NCI-H82 treated with DMSO at 0.1 percent for 48 hours (cell line): Measurements from ENCODE around the gene ADAM12.

ENCODE experiments used
- DNase-seq: peaks from one replicate; lab custom pipeline; 2025; ENCODE audit not compliant: unreplicated experiment; lab: John Stamatoyannopoulos, UW

The ADAM12 gene, protein sequence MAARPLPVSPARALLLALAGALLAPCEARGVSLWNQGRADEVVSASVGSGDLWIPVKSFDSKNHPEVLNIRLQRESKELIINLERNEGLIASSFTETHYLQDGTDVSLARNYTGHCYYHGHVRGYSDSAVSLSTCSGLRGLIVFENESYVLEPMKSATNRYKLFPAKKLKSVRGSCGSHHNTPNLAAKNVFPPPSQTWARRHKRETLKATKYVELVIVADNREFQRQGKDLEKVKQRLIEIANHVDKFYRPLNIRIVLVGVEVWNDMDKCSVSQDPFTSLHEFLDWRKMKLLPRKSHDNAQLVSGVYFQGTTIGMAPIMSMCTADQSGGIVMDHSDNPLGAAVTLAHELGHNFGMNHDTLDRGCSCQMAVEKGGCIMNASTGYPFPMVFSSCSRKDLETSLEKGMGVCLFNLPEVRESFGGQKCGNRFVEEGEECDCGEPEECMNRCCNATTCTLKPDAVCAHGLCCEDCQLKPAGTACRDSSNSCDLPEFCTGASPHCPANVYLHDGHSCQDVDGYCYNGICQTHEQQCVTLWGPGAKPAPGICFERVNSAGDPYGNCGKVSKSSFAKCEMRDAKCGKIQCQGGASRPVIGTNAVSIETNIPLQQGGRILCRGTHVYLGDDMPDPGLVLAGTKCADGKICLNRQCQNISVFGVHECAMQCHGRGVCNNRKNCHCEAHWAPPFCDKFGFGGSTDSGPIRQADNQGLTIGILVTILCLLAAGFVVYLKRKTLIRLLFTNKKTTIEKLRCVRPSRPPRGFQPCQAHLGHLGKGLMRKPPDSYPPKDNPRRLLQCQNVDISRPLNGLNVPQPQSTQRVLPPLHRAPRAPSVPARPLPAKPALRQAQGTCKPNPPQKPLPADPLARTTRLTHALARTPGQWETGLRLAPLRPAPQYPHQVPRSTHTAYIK

DNA sequence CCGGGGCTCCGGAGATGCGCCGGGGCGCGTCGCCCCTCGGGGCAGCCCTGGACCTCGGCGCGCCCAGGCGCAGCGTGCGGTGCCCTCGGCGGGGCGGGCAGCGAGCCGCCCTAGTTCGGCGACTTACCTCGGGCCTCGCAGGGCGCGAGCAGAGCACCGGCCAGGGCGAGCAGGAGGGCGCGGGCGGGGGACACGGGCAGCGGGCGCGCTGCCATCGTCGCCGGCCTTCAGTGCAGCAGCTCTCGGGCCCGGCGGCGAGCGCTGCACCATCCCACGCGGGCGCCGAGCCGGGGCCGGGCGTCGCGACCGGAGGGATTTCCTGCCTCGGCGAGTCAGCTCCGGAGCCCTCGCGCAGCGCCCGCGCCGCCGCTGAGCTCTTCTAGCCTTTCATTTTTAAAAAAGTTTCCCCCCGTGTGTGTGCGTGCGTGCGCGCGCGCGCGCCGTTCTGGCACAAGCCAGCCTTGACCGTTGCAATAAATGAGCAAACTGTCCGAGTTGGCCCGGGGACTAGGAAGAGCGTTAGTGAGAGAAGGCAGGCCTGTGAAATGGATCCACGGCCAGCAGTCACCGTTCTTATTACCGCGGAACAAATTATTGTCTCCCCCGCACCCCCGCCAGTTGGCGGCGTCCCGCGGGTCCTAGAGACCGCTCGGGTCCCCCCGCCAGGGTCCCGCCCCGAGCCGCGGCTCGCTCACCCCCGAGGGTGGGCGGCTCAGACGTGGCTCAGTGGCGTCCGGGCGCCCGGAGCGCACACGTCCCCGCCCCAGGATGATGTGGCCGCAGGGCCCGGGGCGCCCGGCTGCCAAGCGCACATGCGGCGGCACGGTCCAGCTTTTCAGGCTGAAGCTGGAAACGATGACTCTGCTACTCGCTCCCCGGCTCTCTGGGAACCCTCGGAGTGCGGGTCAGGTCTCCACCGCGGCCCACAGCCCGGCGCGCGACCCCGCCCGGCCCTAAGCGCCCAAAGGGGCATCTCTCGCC is at the start of gene ADAM12:
Gene ADAM12, minus strand, starts transcription at position 547 of the 981 bp plus-strand sequence. Its CDS starts 332 bp downstream, at position 215.
- DNase-seq, result no peak

- no peak for DNase-seq
These were observed 49.5 kb upstream of the ADAM12 start for GRCh38 chr10:126437635-126438406.

DNA sequence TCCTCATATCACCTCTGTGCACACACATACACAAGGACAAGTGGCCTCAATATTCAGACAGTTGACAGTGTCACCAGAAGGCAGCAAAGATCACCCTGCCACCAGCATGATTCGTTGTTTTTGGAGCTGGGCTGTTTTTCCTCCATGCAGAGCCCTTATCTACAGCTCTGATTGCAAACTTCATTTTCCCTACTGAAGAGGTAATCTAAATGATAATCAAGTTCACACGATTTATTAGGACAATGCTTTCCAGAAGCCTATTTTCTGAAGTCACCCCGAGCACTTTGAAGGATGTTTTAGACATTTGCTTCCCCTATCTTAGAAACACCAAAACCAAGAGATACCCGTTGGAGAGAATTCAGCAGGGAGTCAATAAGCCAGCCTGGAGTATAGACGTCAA is 46.0 kb upstream of the ADAM12 start:
- DNase-seq, result no peak

DNA sequence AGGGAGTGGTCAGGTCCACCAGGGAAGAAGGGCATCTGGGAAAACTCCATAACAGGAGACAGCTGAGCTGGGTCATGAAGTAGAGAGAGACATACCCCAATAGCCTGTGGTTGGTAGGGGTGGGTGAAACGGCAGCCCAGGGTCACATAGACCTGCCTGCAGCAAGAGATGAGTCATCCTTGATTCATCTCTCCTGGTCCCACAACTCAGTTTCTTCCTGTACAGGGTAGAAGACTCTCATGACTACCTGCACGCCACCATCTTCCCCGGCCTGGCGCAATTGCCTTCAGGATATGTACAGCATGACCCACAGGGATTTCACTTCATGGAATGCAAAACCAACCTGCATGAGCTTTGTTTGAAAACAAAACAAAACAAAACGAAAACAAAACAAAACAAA is 45.1 kb upstream of the ADAM12 start:
- no peak for DNase-seq

- DNase-seq, result no peak
These were observed 44.2 kb upstream of the ADAM12 start for GRCh38 chr10:126432507-126432906.

GRCh38 chr10:126431816-126432215 is 43.5 kb upstream of the ADAM12 start:
- DNase-seq, result no peak

- no peak for DNase-seq
These were observed 42.2 kb upstream of the ADAM12 start for GRCh38 chr10:126430512-126430911.

DNA sequence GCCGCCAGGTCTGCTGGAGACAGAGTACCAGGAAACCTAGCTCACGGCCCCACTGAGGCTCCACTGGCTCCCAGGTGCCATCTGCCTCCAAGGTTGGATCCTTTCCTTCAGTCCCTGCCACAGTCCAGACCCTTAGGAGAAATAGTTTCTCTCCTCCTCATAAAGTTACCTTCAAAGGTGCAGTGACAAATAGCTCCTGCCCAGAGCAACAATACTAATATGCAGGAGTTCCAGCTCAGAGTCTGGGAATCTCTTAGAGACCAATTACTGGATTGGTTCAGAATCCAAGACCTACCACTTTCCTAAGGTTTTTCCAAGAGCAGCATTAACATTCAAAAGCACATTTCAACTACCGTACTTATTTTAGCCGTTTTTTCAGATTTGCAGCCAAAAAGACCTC is 41.0 kb upstream of the ADAM12 start:
- no peak for DNase-seq

GRCh38 chr10:126425489-126426065 is 37.3 kb upstream of the ADAM12 start:
- no peak for DNase-seq

DNA sequence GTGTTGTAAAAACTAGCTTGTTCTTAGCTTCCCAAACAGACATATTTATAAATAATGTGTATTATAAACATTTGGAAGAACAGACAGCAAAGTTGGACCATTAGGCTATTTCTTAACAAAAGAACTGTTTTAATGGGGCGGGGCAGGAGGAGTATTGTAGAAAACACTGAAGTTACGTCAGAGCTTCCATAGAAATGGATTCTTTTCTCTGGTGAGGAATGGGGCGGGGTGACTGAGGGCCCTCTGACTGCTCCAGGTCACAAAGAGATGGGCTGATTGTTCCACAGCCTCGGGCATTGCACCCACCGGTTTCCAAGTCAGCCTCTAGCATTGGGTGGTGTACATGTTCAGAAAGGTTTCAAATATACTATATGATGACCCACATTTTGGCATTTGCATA is 36.8 kb upstream of the ADAM12 start:
- DNase-seq, result no peak

DNA sequence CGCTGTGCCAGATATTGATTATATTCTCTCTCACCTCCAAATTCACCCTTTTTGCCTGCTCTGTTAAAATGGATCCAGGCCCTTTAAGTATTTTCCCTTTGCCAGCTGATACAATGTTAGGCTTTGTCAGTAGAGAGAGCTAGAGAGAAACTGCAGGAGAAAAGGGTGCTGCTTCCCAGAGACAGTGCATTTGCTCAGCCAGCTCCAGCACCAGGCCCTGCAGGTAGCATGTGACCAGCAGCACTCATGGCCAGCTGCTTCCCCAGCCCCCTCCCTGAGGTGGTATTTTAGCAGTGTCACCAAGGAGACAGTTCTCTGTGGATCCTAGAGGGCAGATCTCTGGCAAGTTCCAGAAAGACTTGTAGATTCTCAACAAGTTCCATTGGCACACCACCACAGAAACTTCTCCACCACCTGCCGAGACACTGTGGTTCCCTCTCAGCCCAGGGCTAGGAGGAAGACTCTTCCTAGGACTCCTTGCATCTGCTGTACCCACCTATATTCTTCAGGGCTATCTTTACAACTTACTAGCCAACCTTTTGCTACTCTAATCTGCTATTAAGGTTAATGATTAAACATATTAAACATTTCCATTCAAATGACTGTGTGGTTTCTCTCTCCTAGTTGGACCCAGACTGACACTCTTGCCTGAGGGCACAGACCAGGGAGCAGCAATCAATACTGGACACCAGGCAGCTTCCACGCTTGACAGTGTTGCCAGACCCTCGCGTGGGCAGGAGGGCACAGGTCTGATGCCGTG is 35.6 kb upstream of the ADAM12 start:
- no peak for DNase-seq

DNA sequence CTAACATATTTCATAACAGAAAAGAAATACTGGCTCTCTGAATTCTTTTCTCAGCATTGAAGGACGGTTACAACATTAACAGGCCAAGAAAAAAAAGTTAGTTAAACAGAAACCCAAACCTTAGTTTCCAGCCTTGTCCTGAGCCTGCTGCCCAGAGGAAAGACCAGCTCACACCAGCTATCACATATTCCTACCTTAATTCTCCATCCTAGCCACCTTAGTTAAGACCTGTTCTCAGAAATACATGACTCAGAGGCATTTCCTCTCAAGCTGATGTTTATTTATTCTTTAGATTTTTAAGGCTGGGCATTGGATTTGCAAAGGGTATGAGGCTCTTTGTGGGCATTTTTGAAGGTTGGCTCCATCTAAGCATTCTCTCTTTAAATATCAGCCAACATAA is 34.3 kb upstream of the ADAM12 start:
- DNase-seq, result no peak

DNA sequence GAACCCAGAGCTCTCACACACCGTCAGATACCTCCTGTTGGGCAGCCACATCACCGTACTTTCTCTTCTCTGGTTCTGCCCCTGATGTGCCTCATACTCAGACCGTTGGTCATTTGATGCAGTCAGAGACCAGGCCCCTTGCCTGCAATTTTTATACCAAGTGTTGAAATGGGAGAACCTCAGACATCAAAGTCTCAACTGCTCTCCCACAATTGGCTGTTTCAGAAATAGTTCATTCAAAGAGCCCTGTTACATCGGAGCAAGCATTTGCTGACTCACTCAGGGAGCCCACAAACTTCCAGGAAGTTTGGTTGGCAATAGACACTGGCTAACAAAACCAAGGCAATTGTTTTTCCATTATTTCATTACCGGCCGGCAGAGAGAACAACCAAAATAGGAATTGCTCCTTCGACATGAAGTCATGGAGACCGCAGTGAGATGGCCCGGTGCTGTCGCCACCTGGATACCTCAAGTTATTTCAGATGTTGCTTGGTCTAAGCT is 33.5 kb upstream of the ADAM12 start:
- DNase-seq, result no peak

GRCh38 chr10:126420567-126421300 is 32.5 kb upstream of the ADAM12 start:
- no peak for DNase-seq

DNA sequence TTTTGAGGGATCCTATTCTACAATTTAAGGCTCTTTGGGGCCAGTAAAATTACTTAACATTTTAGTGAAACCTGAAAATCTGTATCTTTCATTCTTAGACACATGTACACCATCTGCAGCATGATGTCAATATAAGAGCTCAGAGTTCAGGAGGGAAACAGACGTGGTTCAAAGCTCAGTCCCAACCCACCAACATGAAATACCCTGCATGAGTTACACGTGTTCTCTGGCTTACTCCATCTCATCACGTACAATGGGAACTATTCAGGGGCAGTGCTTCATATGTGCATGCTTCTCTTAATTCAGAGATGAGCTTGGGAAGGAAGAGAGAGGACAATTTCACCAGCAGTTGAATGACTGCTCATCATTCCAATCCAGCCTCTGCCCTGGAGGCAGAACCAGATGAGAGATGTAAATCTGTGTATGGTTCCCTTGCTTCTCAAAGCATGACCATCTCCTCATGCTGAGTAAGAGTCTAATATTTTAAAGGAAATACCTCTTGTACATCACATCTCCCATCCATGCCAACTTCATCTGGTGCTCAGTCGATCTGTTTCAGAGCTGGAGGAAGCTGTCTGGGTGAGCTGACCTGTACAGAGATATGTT is 29.0 kb upstream of the ADAM12 start:
- no peak for DNase-seq

- DNase-seq, result no peak
These were observed 21.5 kb upstream of the ADAM12 start for GRCh38 chr10:126409821-126410220.

GRCh38 chr10:126408953-126409641 is 20.8 kb upstream of the ADAM12 start:
- no peak for DNase-seq
